Inferior parietal cortex (tissue), 1 donor: ENCODE results near the gene AP1M2.
"Not testable (repeated sequence)": the region's sequence is repeated elsewhere in the genome, so short reads cannot be mapped to it uniquely, and the experiment has no call there.

Experiments used
- DNase-seq: peaks from one replicate; pipeline ENCODE4 v3.0.0-alpha.2; 2016; ENCODE audit errors: extremely low spot score

AP1M2 gene

DNA sequence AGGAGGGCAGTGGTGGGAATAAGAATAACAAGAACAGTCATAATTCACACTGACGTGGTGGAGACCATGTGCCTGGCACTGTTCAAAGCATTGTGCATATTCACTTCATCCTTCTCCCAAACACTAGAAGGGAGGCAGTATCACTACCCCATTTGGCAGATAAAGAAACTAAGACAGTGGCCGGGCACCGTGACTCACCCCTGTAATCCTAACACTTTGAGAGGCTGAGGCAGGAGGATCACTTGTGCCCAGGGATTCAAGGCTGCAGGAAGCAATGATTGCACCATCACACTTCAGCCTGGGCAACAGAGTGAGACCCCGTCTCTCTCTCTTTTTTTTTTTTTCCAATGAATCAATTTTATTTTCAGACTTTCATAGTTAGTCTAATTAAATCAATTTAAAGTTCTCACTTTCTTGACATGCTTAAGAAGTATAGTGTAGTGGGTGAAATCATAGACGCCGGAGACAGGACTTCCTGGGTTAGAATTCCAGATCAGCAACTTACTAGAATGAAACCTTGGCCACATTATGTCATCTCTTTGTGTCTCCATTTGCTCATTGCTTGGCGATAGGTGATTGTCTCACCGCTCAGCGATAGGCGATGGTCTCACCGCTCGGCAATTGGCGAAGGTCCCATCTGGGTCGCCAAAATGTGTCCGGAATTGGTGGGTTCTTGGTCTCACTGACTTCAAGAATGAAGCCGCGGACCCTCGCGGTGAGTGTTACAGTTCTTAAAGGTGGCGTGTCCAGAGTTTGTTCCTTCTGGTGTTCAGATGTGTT is 48.7 kb downstream of the AP1M2 start:
- DNase-seq = no peak

DNA sequence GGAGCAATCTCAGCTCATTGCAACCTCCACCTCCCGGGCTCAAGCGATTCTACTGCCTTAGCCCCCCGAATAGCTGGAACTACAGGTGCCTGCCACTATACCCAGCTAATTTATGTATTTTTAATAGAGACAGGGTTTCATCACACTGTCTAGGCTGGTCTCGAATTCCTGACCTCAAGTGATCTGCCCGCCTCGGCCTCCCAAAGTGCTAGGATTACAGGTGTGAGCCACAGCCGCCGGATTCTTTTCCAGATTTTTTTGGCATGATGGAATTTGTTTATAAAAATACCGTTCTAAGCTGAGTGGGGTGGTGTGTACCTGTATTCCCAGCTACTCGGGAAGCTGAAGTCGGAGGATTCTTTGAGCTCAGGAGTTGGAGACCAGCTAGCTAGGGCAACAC is 49.4 kb downstream of the AP1M2 start:
- DNase-seq = no peak

DNA sequence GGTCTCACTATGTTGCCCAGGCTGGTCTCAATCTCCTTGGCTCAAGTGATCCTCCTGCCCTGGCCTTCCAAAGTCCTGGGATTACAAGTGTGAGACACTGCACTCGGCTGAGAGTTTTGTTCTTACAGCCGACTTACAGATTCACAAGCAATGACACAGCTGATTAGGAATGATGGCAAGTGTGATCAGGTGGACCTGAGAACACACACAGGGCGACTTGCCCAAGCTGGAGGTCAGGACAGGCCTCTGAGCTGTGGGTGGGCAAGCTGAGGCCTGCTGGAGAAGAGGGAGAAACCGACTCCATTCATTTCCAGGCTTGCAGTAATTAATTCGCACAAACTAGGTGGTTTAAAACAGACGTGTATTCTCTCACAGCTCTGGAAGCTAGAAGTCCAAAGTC is 51.5 kb downstream of the AP1M2 start:
- no peak for DNase-seq

DNA sequence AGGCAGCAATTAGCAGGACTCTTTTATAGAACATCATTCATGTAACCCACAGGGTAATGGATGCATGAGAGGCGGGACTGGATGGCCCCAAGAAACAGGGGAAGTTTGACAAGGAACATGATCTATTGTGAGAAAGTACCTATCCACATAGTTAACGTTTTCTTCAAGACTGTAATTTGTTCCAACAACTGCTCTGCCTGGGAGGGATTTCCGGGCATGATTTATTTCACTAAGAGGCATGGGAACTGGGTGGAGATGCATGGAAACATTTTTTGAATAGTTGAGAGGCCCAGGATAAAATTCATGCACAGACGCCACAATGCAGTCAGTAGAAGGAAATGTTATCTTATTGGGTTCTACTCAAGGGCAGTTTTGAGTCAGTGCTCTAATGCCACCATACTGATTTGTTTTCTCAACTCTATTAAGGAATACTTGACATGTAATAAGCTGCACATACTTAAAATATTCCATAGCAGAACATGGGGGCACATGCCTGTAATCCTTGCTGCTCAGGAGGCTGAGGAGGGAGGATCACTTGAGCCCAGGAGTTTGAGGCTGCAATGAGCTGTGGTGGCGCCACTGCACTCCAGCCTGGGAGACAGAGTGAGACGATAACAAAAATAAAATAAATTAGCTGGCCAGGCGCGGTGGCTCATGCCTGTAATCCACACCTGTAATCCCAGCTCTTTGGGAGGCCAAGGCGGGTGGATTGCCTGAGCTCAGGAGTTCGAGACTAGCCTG is 53.3 kb downstream of the AP1M2 start:
- DNase-seq = no peak

DNA sequence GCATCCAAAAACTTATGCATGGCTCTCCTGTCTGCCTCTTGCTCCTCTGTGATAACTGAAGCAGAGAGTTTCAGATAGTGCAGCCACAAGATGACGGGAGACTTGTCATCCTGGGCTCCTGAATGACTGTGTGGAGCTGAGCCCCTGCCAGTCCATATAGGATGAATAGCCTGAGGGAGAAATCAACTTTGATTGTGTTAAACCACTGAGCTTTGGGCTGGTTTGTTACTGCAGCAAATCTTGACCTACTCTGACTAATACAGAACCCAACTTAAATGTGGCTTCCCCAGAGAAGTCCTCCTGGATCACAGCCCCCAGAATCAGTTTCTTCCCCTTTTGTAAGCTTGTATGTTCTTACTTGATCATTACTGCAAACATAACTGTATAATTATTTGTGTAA is 54.7 kb downstream of the AP1M2 start:
- no peak for DNase-seq

DNA sequence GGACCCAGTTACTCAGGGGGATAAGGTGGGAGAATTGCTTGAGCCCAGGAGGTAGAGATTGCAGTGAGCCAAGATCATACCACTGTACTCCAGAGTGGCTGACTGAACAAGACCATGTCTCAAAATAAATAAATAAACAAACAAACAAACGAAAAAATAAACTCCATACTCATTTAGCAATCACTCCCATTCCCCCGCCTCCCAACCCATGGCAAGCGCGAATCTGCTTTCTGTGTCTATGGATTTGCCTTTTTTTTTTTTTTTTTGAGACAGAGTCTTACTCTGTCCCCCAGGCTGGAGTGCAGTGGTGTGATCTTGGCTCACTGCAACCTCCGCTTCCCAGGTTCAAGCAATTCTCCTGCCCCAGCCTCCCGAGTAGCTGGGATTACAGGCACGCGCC is 60.2 kb downstream of the AP1M2 start:
- DNase-seq = not testable (repeated sequence)

DNA sequence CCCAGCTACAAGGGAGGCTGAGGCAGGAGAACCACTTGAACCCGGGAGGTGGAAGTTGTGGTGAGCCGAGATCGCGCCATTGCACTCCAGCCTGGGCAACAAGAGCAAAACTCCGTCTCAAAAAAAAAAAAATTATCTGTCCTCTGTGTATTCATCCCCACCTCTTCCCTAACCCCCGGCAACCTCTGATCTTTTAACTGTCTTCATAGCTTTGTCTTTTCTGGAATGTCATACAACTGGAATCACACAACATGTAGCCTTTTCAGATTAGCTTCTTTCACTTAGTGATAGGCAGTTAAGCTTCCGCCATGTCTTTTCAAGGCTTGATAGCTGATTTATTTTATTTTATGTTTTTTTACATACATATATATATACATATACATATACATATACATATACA is 61.5 kb downstream of the AP1M2 start:
- no peak for DNase-seq

DNA sequence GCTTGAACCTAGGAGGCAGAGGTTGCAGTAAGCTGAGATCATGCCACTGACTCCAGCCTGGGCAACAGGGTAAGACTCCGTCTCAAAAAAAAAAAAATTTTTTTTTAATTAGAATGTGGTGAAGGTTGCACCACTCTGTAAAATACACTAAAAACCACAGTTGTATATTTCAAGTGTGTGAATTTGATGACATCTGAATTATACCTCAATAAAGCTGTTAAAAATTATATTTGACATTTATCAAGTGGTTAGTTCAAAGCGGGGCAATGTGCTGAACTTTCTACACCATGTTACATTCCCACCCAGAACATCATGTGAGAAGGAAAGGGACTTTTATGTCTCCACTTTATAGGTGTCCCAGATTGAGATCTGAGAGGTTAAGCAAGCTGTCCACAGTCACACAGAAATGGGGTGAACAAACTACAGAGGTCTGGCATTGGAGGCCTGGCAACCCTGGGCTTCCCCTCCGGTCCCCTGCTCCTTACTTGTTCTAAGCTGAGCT is 63.9 kb downstream of the AP1M2 start:
- no peak for DNase-seq
